Measurements from ENCODE around the gene FUT1.

The FUT1 gene

DNA sequence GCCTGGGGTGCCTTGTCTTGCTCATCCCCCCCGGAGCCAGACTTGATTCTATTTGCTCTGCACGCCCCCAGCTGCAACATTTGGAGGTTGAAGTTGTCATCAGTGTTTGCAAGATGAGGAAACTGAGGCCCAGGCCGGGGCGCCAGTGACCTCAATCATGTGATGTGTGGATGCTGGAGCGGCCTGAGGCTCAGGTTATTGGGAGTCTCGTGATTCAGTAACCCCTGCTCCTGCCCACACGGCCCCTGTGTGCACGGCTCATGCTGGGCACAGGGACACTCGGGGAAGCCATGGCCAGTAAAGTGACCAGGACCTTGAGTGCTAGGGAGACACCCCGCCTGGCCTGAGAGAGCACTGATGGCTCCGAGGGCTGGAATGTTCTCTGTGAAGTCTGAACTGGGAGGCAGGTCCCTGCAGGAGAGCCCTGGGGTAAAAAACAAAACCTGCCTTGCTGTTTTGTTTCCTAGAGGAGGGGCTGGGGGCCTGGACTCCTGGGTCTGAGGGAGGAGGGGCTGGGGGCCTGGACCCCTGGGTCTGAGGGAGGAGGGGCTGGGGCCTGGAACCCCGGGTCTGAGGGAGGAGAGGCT, 4.7 kb upstream of the FUT1 start:
- H3K36me3 Mint-ChIP-seq (ENCODE audit: insufficient read depth) = peaks cover under 1% of the 10 kb centered on the region
- peaks cover 59% of the 10 kb centered on the region for H3K27me3 Mint-ChIP-seq
- ATAC-seq (replicated peaks; ENCODE audit: extremely low read depth, poor library complexity, severe bottlenecking) (no peak), DNase-seq (ENCODE audit: low spot score in 2 of 2) (no peak)
- no peak overlapping the region for H3K27ac Mint-ChIP-seq (ENCODE audit: low read depth)
- H3K9me3 Mint-ChIP-seq = no peaks in the 10 kb centered on the region
- H3K4me3 Mint-ChIP-seq = no peak overlapping the region
- H3K4me1 Mint-ChIP-seq = peaks cover 11% of the 10 kb centered on the region

DNA sequence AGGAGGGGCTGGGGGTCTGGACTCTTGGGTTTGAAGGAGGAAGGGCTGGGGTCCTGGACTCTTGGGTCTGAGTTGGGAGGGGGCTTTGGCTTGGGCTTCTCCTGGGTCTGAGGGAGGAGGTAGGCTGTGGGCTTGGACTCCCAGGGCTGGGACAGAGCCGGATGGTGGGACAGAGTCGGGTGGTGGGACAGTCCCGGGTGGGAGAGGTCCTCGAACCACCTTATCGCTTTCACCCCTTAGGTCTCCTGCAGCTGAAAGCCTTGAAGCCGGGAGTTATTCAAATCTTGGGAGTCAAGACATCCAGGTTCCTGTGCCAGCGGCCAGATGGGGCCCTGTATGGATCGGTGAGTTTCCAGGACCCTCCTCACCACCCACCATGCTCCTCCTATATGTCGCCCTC, 4.2 kb upstream of the FUT1 start:
- Mint-ChIP-seq H3K27me3 (peaks cover 59% of the 10 kb centered on the region), H3K27ac (ENCODE audit: low read depth) (no peak overlapping the region), H3K9me3 (no peaks in the 10 kb centered on the region), H3K4me1 (peaks cover 15% of the 10 kb centered on the region), H3K4me3 (no peak overlapping the region), H3K36me3 (ENCODE audit: insufficient read depth) (peaks cover 3% of the 10 kb centered on the region)
- no peak for ATAC-seq (replicated peaks; ENCODE audit: extremely low read depth, poor library complexity, severe bottlenecking)
- DNase-seq (ENCODE audit: low spot score in 2 of 2) = no peak

DNA sequence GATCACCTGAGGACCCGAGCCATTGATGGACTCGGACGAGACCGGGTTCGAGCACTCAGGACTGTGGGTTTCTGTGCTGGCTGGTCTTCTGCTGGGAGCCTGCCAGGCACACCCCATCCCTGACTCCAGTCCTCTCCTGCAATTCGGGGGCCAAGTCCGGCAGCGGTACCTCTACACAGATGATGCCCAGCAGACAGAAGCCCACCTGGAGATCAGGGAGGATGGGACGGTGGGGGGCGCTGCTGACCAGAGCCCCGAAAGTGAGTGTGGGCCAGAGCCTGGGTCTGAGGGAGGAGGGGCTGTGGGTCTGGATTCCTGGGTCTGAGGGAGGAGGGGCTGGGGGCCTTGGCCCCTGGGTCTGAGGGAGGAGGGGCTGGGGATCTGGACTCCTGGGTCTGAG, 3.8 kb upstream of the FUT1 start:
- ATAC-seq (replicated peaks; ENCODE audit: extremely low read depth, poor library complexity, severe bottlenecking) (no peak), DNase-seq (ENCODE audit: low spot score in 2 of 2) (no peak)
- Mint-ChIP-seq H3K4me1 (peaks cover 15% of the 10 kb centered on the region), H3K36me3 (ENCODE audit: insufficient read depth) (peaks cover 3% of the 10 kb centered on the region), H3K27me3 (peaks cover 59% of the 10 kb centered on the region), H3K9me3 (no peaks in the 10 kb centered on the region), H3K4me3 (no peak overlapping the region), H3K27ac (ENCODE audit: low read depth) (no peak overlapping the region)

DNA sequence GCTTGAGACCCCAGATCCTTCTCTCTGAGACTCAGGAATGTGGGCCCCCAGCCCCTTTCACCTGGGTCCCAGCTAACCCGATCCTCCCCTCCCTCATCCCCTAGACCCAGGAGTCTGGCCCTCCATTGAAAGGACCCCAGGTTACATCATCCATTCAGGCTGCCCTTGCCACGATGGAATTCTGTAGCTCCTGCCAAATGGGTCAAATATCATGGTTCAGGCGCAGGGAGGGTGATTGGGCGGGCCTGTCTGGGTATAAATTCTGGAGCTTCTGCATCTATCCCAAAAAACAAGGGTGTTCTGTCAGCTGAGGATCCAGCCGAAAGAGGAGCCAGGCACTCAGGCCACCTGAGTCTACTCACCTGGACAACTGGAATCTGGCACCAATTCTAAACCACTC, 3.3 kb upstream of the FUT1 start:
- H3K4me3 Mint-ChIP-seq = no peak overlapping the region
- peaks cover 3% of the 10 kb centered on the region for H3K36me3 Mint-ChIP-seq (ENCODE audit: insufficient read depth)
- ATAC-seq (replicated peaks; ENCODE audit: extremely low read depth, poor library complexity, severe bottlenecking) (no peak), DNase-seq (ENCODE audit: low spot score in 2 of 2) (no peak)
- H3K27ac Mint-ChIP-seq (ENCODE audit: low read depth) = no peak overlapping the region
- peaks cover 59% of the 10 kb centered on the region for H3K27me3 Mint-ChIP-seq
- no peaks in the 10 kb centered on the region for H3K9me3 Mint-ChIP-seq
- H3K4me1 Mint-ChIP-seq = peaks cover 15% of the 10 kb centered on the region

DNA sequence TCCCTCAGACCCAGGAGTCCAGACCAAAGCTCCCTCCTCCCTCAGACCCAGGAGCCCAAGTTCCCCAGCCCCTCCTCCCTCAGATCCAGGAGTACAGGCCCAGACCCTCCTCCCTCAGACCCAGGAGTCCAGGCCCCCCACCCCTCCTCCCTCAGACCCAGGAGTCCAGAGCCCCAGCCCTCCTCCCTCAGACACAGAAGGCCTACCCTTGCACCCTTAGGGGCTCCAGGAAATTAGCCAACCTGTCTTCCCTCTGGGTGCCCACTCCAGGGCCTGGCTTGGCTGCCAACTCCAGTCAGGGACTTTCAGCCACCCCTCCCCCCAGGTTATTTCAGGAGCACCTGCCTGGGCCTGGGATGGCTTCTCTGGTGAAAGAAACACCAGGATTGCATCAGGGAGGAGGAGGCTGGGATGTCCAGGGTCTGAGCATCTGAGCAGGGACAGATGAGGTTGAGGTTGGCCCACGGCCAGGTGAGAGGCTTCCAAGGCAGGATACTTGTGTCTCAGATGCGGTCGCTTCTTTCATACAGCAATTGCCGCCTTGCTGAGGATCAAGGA, 2.7 kb upstream of the FUT1 start, which contains the start of gene FGF21:
Gene FGF21 (plus strand): TSS at position 441 of the 558 bp plus-strand sequence. CDS start 713 bp downstream, outside the sequence.
- ATAC-seq (replicated peaks; ENCODE audit: extremely low read depth, poor library complexity, severe bottlenecking) (no peak), DNase-seq (ENCODE audit: low spot score in 2 of 2) (no peak)
- H3K4me3 Mint-ChIP-seq = no peak within 1 kb of the TSS
- no peaks in the 10 kb centered on the region for H3K9me3 Mint-ChIP-seq
- H3K4me1 Mint-ChIP-seq = peaks cover 15% of the 10 kb centered on the region
- H3K27ac Mint-ChIP-seq (ENCODE audit: low read depth) = no peak within 1 kb of the TSS
- peaks cover 57% of the 10 kb centered on the region for H3K27me3 Mint-ChIP-seq
- H3K36me3 Mint-ChIP-seq (ENCODE audit: insufficient read depth) = peaks cover 3% of the 10 kb centered on the region

DNA sequence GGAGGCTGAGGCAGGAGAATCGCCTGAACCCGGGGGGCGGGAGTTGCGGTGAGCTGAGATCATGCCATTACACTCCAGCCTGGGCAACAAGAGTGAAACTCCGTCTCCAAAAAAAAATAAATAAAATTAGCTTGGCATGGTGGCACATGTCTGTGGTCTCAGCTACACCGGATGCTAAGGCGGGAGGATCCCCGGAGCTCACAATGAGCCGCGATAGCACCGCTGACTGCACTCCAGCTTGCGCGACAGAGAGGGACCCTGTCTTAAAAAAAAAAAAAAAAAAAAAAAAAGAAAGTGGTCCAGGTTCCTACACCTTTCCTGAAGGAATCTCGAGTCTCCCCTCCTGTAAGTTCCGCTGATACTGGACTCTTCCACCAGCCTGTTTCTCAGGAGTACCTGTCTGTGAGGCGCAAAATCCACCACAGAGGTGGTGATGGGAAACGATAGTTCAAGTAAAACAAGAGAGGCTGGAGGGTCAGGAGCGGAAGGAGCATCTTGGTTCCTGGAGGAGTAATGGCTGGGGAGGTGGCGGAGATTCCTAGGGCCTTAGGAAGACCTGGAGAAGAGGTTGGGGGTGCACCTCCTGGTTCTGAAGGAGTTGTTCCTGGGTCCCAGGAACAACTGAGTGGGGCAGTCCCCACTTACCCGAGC, 471 bp downstream of the FUT1 start:
- peaks cover 15% of the 10 kb centered on the region for H3K4me1 Mint-ChIP-seq
- H3K27ac Mint-ChIP-seq (ENCODE audit: low read depth) = peak overlapping the region; percentile 9
- H3K4me3 Mint-ChIP-seq = peak overlapping the region; percentile 69
- DNase-seq (ENCODE audit: low spot score in 2 of 2) = no peak
- H3K9me3 Mint-ChIP-seq = no peaks in the 10 kb centered on the region
- ATAC-seq (replicated peaks; ENCODE audit: extremely low read depth, poor library complexity, severe bottlenecking) = peak; percentile 20
- H3K27me3 Mint-ChIP-seq = peaks cover 55% of the 10 kb centered on the region
- H3K36me3 Mint-ChIP-seq (ENCODE audit: insufficient read depth) = peaks cover 3% of the 10 kb centered on the region

DNA sequence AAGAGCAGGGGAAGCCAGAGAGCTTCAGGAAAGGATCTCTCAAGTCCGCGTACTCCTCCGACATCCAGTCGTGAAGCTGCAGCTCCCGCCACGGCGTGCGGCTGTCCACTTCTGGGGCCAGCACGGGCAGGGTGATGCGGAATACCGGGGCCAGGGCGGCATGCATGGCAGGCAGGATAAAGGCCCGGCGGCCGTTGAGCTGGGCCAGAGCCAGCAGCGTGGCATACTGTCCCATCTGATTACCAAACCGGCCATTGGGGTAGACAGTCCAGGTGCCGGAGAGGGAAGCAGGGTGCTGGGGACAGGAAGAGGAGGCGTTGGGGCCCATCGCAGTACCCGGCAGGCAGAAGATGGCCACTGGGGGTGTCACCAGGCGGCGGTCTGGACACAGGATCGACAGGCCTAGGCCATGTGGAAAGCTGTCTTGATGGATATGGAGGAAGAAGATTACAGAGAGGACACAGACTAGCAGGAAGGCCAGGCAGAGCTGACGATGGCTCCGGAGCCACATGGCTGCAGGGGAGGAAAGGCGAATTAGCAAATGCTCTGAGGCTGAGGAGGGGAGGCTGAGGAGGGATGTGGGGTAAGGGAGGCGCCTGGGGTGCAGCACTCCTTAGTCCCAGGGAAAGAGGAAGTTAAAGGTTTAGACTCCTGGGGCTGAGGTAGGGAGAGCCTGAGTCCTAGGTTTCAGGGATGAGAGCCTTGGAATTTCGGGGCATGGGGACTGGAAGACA, 1.5 kb downstream of the FUT1 start:
- peaks cover 20% of the 10 kb centered on the region for H3K4me1 Mint-ChIP-seq
- H3K27ac Mint-ChIP-seq (ENCODE audit: low read depth) = no peak overlapping the region
- no peaks in the 10 kb centered on the region for H3K9me3 Mint-ChIP-seq
- DNase-seq (ENCODE audit: low spot score in 2 of 2) = no peak
- no peak for ATAC-seq (replicated peaks; ENCODE audit: extremely low read depth, poor library complexity, severe bottlenecking)
- peaks cover 3% of the 10 kb centered on the region for H3K36me3 Mint-ChIP-seq (ENCODE audit: insufficient read depth)
- peak overlapping the region; percentile 52 for H3K4me3 Mint-ChIP-seq
- peaks cover 61% of the 10 kb centered on the region for H3K27me3 Mint-ChIP-seq

DNA sequence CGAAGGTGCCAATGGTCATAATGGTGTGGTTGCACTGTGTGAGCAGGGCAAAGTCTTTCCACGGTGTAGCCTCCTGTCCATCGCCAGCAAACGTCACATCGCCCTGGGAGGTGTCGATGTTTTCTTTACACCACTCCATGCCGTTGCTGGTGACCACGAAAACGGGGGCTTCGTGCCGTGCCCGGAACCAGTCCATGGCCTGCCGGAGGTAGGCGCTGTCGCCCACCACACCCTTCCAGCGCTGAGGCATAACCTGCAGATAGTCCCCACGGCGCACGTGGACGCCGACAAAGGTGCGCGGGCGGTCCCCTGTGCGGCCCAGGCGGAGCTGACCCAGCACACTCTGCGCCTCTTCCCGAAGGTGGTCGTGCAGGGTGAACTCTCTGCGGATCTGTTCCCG, 2.1 kb downstream of the FUT1 start:
- H3K27me3 Mint-ChIP-seq = peaks cover 61% of the 10 kb centered on the region
- DNase-seq (ENCODE audit: low spot score in 2 of 2) (no peak), ATAC-seq (replicated peaks; ENCODE audit: extremely low read depth, poor library complexity, severe bottlenecking) (no peak)
- no peaks in the 10 kb centered on the region for H3K9me3 Mint-ChIP-seq
- no peak overlapping the region for H3K27ac Mint-ChIP-seq (ENCODE audit: low read depth)
- H3K36me3 Mint-ChIP-seq (ENCODE audit: insufficient read depth) = peaks cover 3% of the 10 kb centered on the region
- H3K4me3 Mint-ChIP-seq = no peak overlapping the region
- H3K4me1 Mint-ChIP-seq = peaks cover 21% of the 10 kb centered on the region

DNA sequence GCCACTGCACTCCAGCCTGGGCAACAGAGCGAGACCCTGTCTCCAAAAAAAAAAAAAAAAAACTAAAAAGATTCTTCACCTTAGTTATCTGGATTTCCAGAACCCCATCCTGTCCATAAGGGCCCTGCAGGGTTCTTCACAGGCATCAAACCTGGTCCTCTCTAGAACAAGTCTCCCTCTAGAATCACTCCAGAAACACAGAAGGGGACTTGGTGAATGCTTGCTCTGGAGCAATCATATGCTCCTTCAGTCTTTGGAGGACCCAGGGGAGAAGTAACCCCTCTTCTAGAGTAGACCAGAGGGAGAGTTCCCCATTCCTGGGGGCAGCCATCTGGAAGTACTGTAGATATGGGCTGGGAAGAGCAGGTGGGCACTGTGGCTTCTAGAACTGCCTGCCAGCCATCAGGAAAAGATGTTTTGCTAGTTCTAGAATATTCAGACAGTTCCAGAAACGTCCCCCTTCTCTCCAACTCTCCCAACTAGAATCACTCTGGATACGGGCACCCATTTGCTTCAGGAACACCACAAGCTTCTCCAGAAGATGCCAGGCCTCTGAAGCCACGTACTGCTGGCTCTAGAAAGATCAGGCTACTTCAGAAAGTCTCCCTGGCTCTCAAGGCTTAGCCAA, 2.8 kb downstream of the FUT1 start:
- peaks cover 21% of the 10 kb centered on the region for H3K4me1 Mint-ChIP-seq
- H3K4me3 Mint-ChIP-seq = no peak overlapping the region
- H3K27me3 Mint-ChIP-seq = peaks cover 54% of the 10 kb centered on the region
- DNase-seq (ENCODE audit: low spot score in 2 of 2) (no peak), ATAC-seq (replicated peaks; ENCODE audit: extremely low read depth, poor library complexity, severe bottlenecking) (no peak)
- peaks cover 3% of the 10 kb centered on the region for H3K36me3 Mint-ChIP-seq (ENCODE audit: insufficient read depth)
- no peaks in the 10 kb centered on the region for H3K9me3 Mint-ChIP-seq
- H3K27ac Mint-ChIP-seq (ENCODE audit: low read depth) = no peak overlapping the region

DNA sequence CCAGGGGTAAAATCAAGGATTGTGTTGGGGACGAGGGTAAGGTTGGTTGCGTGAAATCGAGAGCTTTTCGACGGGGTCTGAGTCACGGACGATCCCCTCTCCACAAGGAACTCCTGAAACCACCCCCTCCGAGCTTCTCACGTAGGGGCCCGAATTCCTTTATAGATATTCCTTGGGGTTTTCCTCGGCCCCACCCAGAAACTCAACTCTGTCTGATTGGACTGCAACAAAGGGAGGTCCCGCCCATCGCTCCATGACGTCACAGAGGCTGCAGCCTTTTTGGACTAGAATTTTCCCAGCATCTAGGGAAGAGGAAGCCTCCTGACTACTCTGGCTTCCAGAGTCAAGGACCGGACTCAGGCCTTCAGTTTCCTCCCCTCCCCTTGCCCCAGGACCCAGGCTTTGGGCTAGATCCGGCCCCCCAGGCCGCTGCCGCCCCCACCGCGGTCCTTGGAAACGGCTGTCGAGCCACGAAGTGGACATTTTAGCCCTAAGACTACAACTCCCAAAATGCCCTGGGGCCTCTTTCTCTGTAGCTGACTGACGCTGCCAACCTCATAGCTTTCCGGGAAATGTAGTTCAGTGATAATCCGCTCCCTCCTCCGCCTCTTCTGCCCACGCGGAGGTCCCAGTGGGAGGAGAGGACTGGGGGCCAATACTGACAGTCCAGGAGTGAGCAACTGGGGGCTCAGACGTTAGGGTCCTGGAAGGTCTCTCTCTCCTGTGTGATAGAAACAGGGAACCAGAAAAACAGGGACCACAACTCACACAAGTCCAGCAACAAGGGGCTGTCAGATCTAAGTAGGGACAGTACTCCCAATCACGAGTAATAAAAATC, 5.5 kb downstream of the FUT1 start, which contains the start of gene IZUMO1:
Gene IZUMO1 (minus strand): TSS at position 172 of the 838 bp plus-strand sequence. CDS start 1,050 bp downstream, outside the sequence.
- ATAC-seq (replicated peaks; ENCODE audit: extremely low read depth, poor library complexity, severe bottlenecking) = no peak
- H3K27ac Mint-ChIP-seq (ENCODE audit: low read depth) = no peak within 1 kb of the TSS
- peaks cover 30% of the 10 kb centered on the region for H3K27me3 Mint-ChIP-seq

DNA sequence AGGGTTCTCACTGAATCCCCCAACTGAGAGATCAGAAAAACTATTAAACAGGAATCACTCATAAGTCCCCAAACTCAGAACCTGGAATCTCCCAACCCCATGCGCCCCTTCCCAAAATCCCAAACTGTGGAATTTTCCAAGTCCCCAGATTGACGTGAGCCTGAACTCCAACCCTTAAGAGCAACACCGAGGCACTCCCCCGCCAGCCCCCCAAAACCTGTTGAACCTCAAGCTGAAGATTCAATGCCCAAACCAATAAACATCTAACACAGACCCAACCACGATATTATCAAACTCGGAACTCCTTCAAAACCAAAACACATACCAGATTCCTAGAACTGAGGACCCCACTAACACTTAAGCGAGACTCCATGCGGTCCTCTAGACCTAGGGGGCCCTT, 6.3 kb downstream of the FUT1 start:
- no peaks in the 10 kb centered on the region for H3K9me3 Mint-ChIP-seq
- peaks cover 22% of the 10 kb centered on the region for H3K27me3 Mint-ChIP-seq
- ATAC-seq (replicated peaks; ENCODE audit: extremely low read depth, poor library complexity, severe bottlenecking) (no peak), DNase-seq (ENCODE audit: low spot score in 2 of 2) (no peak)
- no peak overlapping the region for H3K4me3 Mint-ChIP-seq
- H3K36me3 Mint-ChIP-seq (ENCODE audit: insufficient read depth) = no peaks in the 10 kb centered on the region
- H3K27ac Mint-ChIP-seq (ENCODE audit: low read depth) = no peak overlapping the region
- H3K4me1 Mint-ChIP-seq = peaks cover 15% of the 10 kb centered on the region

More for the DNA sequence above, 5.5 kb downstream of the FUT1 start, which contains the start of gene IZUMO1:
- peaks cover 8% of the 10 kb centered on the region for H3K4me1 Mint-ChIP-seq
- no peak for DNase-seq (ENCODE audit: low spot score in 2 of 2)
- H3K4me3 Mint-ChIP-seq = no peak within 1 kb of the TSS
- H3K9me3 Mint-ChIP-seq = no peaks in the 10 kb centered on the region
- peaks cover under 1% of the 10 kb centered on the region for H3K36me3 Mint-ChIP-seq (ENCODE audit: insufficient read depth)

Data from central memory CD8-positive, alpha-beta T cell (primary cell).